GM19395 (cell line): Measurements from ENCODE around the gene RCOR1.
"Not testable (repeated sequence)": the region's sequence is repeated elsewhere in the genome, so short reads cannot be mapped to it uniquely, and the experiment has no call there.

ENCODE experiments used
- ATAC-seq: cut with Tn5 transposase; IDR thresholded peaks from one replicate; pipeline ENCODE4 v1.9.1; 2021; ENCODE audit warnings: mild to moderate bottlenecking, moderate library complexity; ENCODE audit not compliant: unreplicated experiment

Gene RCOR1

DNA sequence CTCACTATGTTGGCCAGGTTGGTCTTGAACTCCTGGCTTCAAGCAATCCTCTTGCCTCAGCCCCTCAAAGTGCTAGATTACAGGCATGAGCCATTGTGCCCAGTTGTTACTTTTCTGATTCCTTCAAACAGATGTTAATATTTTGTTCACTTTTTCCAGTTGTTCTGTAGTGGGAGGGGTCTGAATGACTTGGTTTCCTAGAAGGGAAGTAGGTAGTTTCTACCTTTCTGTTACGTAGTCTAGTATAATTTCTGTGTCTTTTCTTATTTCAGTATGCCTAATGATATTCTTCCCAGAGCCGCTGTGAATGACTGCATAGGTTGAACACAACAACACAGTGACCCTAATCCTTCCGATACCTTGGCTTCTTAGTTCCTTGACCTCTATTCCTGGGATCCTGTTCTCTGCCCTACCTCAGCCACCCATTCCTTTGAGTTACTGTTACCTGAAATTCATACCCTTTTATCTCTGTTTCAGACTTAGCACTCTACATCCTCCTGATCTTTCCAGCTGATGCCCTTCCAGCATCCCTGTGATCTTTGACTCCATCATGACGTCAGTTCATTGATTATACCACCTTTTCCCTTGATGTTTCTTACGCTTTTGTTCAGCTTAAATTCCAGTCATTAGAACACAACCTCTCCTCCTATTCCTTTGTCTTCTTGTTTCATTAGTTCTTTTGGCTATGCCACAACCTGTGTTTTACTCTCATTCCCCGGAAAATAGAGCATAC, 33.3 kb downstream of the RCOR1 start:
- ATAC-seq = no peak

DNA sequence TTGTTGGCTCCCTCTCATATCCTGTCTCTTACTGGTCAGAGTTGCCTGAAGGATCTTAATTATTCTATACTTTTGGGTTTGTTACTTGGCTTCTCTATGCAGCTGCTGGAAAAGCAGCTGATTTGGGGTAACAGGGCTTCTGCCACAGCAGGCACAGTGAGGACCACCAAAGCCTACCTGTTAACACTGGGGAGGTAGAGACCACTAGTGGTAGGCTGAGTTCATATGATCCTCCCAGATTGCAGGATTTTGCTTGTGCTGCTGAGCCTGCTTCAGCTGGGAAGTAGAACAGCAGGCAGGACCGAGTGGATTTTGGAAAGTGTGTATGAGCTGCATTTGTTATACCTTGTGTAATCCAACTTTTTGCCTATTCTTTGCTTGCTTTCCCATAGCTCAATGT, 34.1 kb downstream of the RCOR1 start:
- ATAC-seq = no peak

- ATAC-seq = no peak
These were observed 36.6 kb downstream of the RCOR1 start for GRCh38 chr14:102629011-102629444.

DNA sequence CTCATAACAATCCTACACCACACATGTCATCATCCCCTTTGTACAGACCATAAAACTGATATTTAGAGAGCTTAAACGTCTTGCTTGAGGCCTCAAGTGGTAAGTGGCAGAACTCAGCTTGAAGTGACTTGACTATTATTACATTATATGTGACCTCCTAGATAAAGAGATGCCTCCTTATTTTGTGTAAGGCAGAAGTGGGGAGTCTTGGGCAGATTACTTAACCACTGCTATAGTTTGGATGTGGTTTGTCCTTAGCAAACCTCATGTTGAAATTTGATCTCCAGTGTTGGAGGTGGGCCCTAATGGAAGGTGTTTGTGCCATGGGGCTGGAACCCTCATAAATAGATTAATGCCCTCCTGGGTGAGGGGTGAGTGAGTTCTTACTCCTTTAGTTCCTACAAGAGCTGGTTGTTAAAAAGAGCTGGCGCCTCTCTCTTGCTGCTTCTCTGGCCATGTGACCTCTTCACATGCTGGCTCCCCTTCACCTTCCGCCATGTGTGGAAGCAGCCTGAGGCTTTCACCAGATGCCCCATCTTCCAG, 37.4 kb downstream of the RCOR1 start:
- no peak for ATAC-seq

DNA sequence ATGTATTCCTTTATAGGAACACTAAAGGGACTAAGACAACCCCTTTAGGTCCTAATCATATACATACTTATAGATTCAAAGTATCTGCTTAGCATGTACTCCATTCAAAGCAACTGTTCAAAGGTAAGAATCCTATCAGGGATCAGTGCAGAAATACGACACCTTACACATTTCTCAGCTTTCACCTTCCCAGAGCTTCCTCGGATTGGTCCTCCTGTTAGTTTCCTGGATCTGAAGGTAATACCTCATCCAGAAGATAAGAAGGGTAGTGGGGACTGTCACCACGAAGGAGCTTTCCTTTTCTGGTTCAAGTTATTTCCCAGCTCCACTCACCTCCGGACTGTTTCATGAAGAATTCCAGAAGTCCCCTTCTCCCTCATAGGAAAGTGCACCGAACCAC, 38.0 kb downstream of the RCOR1 start:
- no peak for ATAC-seq

DNA sequence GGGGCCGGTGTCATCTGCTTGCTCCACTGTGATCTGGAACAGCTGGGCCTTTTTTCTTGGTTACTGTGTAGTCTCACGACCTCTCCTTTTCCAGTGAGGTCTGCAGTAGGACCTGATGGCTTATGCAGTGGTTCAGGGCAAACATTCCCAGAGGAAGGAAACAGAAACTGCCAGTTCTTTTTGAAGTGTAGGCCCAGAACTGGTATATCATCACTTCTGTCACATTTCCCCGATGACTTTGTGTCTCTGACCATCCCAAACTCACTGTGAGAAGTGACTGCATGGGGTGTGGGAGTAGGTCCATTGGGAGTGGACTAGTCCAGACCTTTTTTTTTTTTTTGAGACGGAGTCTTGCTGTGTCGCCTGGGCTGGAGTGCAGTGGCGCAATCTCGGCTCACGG, 38.4 kb downstream of the RCOR1 start:
- ATAC-seq = no peak

DNA sequence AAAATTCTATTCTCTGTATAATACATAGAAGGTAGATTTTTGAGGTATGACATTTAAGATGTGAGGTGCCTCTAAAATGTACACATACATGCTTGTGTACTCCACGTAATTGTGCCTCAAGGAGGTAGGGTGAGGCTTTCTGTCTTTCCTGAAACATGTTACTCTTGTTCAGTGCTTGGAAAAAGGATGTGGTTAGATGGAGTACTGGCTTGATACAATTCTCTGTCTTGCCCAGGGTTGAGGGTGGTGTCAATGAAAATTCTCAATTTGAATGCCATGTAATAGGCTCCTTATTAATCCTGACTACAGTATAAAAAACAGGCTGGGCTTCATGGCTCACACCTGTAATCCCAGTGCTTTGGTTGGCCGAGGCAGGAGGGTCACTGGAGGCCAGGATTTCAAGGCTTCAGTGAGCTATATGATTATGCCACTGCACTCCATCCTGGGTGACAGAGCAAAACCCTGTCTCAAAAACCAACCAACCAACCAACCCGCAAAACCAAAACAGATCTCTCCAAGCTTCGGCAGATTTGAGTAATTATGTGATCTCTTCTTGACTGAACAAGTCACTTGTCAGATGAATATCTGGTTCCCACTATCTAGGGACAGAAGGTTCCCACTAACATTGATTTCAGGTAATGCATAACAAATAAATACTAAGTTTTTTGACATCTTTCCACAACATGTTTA, 41.6 kb downstream of the RCOR1 start:
- ATAC-seq = no peak

DNA sequence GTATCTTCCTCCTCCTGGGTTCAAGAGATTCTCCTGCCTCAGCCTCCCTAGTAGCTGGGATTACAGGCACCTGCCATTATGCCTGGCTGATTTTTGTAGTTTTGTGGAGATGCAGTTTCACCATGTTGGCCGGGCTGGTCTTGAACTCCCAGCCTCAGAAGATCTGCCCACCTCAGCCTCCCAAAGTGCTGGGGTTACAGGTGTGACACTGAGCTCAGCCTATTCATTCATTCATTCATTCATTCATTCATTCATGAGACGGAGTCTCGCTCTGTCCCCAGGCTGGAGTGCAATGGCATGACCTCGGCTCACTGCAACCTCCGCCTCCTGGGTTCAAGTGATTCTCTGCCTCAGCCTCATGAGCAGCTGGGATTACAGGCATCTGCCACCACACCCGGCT, 47.2 kb downstream of the RCOR1 start:
- not testable (repeated sequence) for ATAC-seq

DNA sequence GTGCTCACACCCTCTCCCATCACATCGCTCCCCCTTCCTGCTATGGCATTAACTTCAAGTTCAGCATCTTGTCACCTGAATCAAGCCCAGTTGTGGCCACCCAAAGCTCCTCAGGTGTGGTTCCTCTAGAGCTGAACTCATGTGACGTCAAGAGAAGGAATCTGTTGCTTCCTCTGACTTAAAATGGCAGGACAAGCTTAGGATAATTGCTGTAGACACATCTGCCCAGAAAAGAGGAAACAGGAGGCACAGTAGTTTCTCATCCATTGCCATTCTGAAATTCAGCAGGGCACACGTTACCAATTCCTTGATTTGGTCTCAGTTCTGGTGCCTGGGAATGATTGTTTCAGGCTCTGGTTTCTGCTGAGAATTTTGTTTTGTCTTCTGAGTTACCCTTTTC, 52.1 kb downstream of the RCOR1 start:
- no peak for ATAC-seq

DNA sequence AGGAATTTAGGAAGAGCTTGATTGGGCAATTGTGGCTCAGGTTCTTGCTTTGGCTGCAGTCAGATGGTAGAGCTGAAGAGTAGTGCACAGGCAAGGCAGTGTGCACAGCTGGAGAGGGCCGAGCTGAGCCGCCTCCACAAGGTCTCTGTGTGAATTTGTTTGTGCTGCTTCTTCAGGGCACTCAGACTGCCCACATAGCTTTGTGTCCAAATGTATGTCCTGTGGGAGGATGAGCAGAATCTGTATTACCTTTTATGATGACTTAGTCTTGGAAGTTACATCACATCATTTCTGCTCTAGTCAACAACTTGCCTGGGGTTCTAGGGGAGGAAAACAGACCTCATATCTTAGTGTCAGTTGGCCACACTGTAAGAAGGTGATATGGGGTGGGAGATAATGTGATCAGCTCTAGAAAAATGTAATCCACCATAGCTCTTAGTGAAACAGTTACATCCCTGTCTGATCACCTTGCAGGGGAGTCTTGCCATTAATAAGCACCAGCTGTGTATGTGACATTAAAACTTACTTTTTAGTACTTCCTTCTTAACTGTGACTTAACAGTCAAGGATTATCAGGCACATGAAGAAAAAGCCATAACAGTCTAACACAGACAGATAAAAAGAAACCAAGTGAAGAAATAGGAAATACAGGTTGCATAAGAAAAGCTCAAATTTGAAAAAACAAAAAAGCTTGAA, 53.4 kb downstream of the RCOR1 start:
- ATAC-seq = no peak

DNA sequence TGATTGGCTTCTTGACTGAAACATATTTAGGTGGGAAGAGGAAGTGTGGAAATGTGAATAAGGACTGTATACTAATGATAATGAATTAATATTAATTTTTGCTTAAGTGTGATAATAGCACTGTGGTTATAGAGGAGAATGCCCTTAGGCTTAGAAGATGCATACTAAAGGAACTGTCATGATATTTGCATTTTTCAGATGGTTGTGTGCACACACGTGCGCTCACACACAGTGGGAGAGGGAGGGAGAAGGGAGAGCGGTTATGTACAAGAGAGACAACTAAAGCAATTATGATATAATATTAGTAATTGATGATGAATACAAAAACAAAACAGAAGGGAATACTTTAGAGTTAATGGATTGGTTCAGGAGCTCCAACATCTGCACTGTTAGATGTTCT, 54.2 kb downstream of the RCOR1 start:
- no peak for ATAC-seq

- ATAC-seq = no peak
These were observed 59.7 kb downstream of the RCOR1 start for GRCh38 chr14:102652194-102652593.

GRCh38 chr14:102654298-102654697, 61.8 kb downstream of the RCOR1 start:
- no peak for ATAC-seq

DNA sequence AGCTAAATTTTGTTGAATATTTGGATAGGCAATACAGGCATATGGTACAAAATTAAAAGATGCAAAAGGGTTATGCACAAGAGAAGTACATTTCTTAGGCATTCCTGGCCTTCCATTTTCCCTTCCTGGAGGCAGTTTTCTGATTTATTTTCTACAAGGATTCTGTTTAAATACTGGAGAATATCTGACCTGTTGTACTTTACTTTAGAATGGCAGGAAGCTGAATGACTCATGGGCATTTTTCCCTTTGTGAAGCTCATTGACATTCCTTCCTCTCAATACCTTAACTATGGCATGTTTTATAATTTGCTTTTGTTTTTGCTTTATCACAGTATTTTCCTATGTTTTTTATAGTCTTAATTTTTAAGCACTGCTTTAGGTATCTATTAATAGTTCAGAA, 62.7 kb downstream of the RCOR1 start:
- no peak for ATAC-seq

DNA sequence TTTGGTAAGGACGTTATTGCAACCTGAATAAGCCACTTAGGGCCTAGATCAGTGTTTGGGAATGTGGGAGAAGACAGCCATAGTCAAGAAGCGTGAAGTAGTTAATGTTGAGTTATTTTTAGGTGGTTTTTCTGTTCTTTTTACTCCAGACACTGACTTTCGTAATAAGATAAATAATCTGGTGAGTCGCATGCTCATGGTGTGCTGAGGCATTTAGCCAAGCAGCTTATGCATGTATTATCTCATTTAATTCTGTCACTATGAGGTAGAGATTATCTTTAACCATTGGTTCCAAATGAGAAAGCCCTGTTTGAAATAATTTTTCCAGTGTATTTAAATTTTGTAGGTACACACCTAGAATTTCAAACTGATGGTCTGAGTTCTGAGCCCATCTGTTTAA, 67.3 kb downstream of the RCOR1 start:
- no peak for ATAC-seq

DNA sequence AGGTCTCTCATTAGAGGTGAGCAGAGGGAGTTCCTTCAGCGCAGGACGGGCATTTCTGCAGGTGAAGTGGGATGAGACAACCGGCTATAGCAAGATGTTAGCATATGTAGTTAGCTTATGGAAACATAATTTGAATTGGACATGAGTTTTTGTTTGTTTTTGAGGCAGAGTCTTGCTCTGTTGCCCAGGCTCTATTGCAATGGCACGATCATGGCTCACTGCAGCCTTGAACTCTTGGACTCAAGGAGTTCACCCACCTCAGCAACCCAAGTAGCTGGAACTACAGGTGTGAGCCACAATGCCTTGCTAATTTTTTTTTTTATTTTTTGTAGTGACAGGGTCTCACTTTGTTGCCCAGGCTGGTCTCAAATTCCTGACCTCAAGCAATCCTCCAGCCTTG, 69.2 kb downstream of the RCOR1 start:
- ATAC-seq = no peak

GRCh38 chr14:102662636-102663430, 70.4 kb downstream of the RCOR1 start:
- no peak for ATAC-seq

DNA sequence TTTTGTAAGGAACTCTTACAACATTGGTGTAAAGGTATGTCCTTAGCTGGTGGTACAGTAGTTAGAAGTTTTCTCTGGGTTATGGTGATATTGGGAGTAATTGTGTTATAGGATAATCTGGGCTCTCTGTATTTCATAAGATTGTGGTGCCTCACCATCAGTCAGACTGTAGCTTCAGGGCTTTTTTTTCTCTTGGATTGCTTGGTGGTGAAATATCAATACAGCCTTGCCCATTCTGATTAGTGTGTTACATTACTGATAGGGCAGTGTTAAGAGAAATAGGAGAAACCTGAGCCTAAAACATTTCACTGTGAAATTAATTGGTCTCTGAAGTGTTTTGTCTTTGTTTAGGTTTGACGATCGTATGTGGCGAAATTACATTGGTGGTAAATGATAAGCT, 71.0 kb downstream of the RCOR1 start:
- ATAC-seq = no peak

DNA sequence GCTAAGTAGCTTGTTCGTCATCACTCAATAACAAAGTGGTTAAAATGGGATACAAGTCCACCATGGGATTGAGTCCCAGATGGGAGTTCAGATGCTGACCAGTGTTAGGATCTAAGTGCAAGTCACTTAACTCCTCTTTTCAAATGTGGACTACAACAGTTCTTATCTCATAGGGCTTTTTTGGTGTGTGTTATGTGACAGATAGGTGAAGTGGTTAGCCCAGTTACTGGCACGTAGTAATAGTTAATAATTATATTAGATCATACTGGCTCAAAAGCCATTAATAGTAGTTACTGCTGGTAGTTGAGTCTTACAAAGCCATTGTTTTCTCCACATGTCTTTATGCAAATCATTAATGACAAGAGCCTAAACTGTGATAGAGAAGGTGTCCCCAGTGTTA, 73.2 kb downstream of the RCOR1 start:
- ATAC-seq = no peak

GRCh38 chr14:102666635-102667034, 74.2 kb downstream of the RCOR1 start:
- ATAC-seq = no peak

DNA sequence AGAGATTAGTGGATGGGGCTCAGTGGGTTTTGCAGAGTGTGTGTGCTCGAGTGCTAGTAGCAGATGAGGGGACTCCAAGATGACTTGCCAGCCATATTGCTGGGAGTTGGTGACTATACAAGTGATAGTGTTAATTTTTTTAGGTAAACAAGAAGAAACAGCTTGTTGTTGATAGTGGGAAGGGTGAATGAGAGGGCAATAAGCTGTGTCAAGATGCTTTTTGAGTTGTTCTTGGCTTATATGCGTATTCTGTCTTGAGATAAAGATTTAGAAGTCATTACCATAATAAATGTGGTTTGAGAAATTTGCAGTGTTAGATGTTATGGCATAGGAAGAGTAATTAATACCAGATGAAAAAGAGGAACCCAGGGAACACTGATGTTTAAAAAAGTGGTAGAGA, 75.3 kb downstream of the RCOR1 start:
- no peak for ATAC-seq
